Esophagus muscularis mucosa (tissue), 4 donors: ENCODE results near the gene TPM4. TPM values are rescaled to one million over a fixed set of nuclear protein-coding genes. Genes with fewer than 3 reads are reported as not detected.

ENCODE experiments used
- DNase-seq: peaks from one replicate; pipeline ENCODE4 v3.0.0-alpha.2; 2017; ENCODE audit errors: extremely low spot score
- H3K27ac ChIP-seq, 4 donors: fragments of 200-600 bp; sonication (generic); replicated peaks in 1 of 4; 1 replicate in 3 of 4; 2 replicates in 1 of 4; pipeline ENCODE4 v1.5.1; 2016 to 2019; ENCODE audit warnings: mild to moderate bottlenecking in 1 of 4
- H3K27me3 ChIP-seq, 4 donors: fragments of 200-600 bp; sonication (generic); one replicate each; pipeline versions ENCODE4 v1.5.1 to v1.6.0; 2016 to 2019
- H3K36me3 ChIP-seq, 4 donors: fragments of 200-600 bp; sonication (generic); one replicate each; pipeline ENCODE4 v1.5.1; 2016 to 2019
- H3K4me1 ChIP-seq, 4 donors: fragments of 200-600 bp; sonication (generic); one replicate each; pipeline ENCODE4 v1.5.1; 2016 to 2019
- H3K4me3 ChIP-seq, 4 donors: fragments of 200-600 bp; sonication (generic); 1 replicate in 2 of 4; 2 replicates in 2 of 4; pipeline ENCODE4 v1.5.1; 2016 to 2019; ENCODE audit warnings: mild to moderate bottlenecking in 4 of 4, moderate library complexity in 1 of 4
- H3K9me3 ChIP-seq, 4 donors: fragments of 200-600 bp; sonication (generic); 1 replicate in 3 of 4; 2 replicates in 1 of 4; pipeline ENCODE4 v1.5.1; 2016 to 2019
- EP300 ChIP-seq: sonication (generic); formaldehyde crosslinking; IDR thresholded peaks from one replicate; pipeline ENCODE4 v1.6.1; 2017; ENCODE audit warnings: antibody characterized with exemption
- POLR2A ChIP-seq: fragments of 450-650 bp; IDR thresholded peaks from one replicate; pipeline ENCODE4 v1.6.1; 2017; ENCODE audit warnings: antibody characterized with exemption, moderate library complexity, mild to moderate bottlenecking, low read depth
- POLR2AphosphoS5 ChIP-seq, 2 donors: sonication (generic); formaldehyde crosslinking; IDR thresholded peaks; one replicate each; pipeline ENCODE4 v1.6.1; 2017; ENCODE audit warnings: antibody characterized with exemption in 2 of 2
- whole genome bisulfite sequencing: methylation state at CpG from one replicate; pipeline ENCODE4 v1.1.5; 2018; 5-methylcytosine and 5-hydroxymethylcytosine counted together
- intact Hi-C: fragments of 100-400 bp; cut with DNase I; formaldehyde crosslinking; loops from one replicate; pipeline ENCODE4 v1.15.1; 2023
- total RNA-seq, 4 donors: library from RNA; depleted of rRNA; stranded (reverse); fragments of >200 nt; gene quantifications; one replicate each; pipeline versions ENCODE4 v1.1.0 to v1.2.1, GENCODE V29; 2016
- TF ChIP-seq, protein P1 (sequence below), 3 experiments: fragments of 200-600 bp in 2 of 3; fragments of 450-650 bp in 1 of 3; sonication (generic) in 2 of 3; IDR thresholded peaks; one replicate each; pipeline ENCODE4 v1.5.1; 2017 to 2019; ENCODE audit warnings: antibody characterized with exemption in 3 of 3, mild to moderate bottlenecking in 2 of 3, moderate library complexity in 1 of 3

TPM4 gene
- total RNA-seq, 4 donors from 2014 or later, result 378 to 445 (median 414) TPM

GRCh38 chr19:16051254-16052025, 24.9 kb upstream of the TPM4 start:
- Histone ChIP-seq H3K4me1 (no peaks in the 10 kb centered on the region), H3K27me3 (no peaks in the 10 kb centered on the region), H3K27ac (no peak overlapping the region), H3K36me3 (no peaks in the 10 kb centered on the region), H3K9me3 (no peaks in the 10 kb centered on the region), H3K4me3 (no peak overlapping the region)
- intact Hi-C loops, result no loop called here
- WGBS, result 48% methylated on average over 11 of the region's 11 CpGs
- no peak for DNase-seq
- no peak for TF ChIP-seq POLR2AphosphoS5 (IDR thresholded peaks at IDR 0.05)
- TF ChIP-seq, protein P1, sequence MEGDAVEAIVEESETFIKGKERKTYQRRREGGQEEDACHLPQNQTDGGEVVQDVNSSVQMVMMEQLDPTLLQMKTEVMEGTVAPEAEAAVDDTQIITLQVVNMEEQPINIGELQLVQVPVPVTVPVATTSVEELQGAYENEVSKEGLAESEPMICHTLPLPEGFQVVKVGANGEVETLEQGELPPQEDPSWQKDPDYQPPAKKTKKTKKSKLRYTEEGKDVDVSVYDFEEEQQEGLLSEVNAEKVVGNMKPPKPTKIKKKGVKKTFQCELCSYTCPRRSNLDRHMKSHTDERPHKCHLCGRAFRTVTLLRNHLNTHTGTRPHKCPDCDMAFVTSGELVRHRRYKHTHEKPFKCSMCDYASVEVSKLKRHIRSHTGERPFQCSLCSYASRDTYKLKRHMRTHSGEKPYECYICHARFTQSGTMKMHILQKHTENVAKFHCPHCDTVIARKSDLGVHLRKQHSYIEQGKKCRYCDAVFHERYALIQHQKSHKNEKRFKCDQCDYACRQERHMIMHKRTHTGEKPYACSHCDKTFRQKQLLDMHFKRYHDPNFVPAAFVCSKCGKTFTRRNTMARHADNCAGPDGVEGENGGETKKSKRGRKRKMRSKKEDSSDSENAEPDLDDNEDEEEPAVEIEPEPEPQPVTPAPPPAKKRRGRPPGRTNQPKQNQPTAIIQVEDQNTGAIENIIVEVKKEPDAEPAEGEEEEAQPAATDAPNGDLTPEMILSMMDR (IDR thresholded peaks at IDR 0.05), result peak in 1 of 3 experiments; percentile 22

- intact Hi-C loops, result no loop called here
- H3K27ac ChIP-seq, result no peak overlapping the region
Measured at GRCh38 chr19:16052353-16052752, 23.9 kb upstream of the TPM4 start.

DNA sequence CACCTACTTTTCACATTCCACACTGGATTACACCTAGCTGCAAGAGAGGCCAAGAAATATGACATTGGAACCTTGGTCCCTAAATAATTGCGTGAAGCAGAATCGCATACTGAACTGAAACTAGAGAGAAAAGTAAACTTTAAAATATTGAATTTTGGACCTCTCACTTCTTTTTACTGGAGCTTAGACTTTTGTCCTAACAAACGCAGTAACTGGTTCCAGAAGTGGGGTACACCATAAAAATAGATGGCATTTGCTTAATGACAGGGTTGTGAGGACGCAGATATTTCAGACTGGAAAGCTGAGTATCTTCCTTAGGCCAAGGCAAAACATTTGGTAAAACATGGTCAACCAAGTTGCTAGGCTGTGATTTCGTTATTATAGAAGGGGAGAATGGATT, 19.2 kb upstream of the TPM4 start:
- H3K36me3 ChIP-seq, result no peaks in the 10 kb centered on the region
- H3K4me1 ChIP-seq, result no peaks in the 10 kb centered on the region
- H3K27ac ChIP-seq, result no peak overlapping the region
- TF ChIP-seq EP300 (no peak), POLR2AphosphoS5 (IDR thresholded peaks at IDR 0.05) (no peak), POLR2A (no peak)
- TF ChIP-seq, protein P1 (IDR thresholded peaks at IDR 0.05), result no peak
- no peaks in the 10 kb centered on the region for H3K27me3 ChIP-seq
- intact Hi-C loops, result no loop called here
- 57% methylated on average over 5 of the region's 5 CpGs for WGBS
- no peak overlapping the region for H3K4me3 ChIP-seq
- H3K9me3 ChIP-seq, result peaks cover 0 to 11% (median 4%) of the 10 kb centered on the region in 4 donors
- DNase-seq, result no peak

More at GRCh38 chr19:16052353-16052752, 23.9 kb upstream of the TPM4 start:
- TF ChIP-seq EP300, result no peak
- TF ChIP-seq, protein P1 (IDR thresholded peaks at IDR 0.05), result no peak
- no peak for TF ChIP-seq POLR2A
- TF ChIP-seq POLR2AphosphoS5 (IDR thresholded peaks at IDR 0.05), result no peak
- WGBS, result 79% methylated on average over 7 of the region's 7 CpGs
- DNase-seq, result no peak
- no peak overlapping the region for H3K4me3 ChIP-seq
- no peaks in the 10 kb centered on the region for H3K4me1 ChIP-seq
- no peaks in the 10 kb centered on the region for H3K9me3 ChIP-seq
- no peaks in the 10 kb centered on the region for H3K27me3 ChIP-seq
- H3K36me3 ChIP-seq, result no peaks in the 10 kb centered on the region

- no peak overlapping the region for H3K4me3 ChIP-seq
- no peak for TF ChIP-seq POLR2AphosphoS5 (IDR thresholded peaks at IDR 0.05)
- TF ChIP-seq EP300, result no peak
- TF ChIP-seq, protein P1 (IDR thresholded peaks at IDR 0.05), result no peak
- no peak for TF ChIP-seq POLR2A
- no peaks in the 10 kb centered on the region for H3K27me3 ChIP-seq
- peaks cover 0 to 11% (median 4%) of the 10 kb centered on the region in 4 donors for H3K9me3 ChIP-seq
- intact Hi-C loops, result loop anchor here (5.0 kb wide), 1 partner anchor 52 kb away; the partner anchor contains the start of gene RAB8A
- no peak overlapping the region for H3K27ac ChIP-seq
- no peak for DNase-seq
- H3K36me3 ChIP-seq, result no peaks in the 10 kb centered on the region
- WGBS, result 55% methylated on average over 2 of the region's 2 CpGs
- peaks cover 0 to 20% (median 13%) of the 10 kb centered on the region in 4 donors for H3K4me1 ChIP-seq
Measured at GRCh38 chr19:16060294-16060693, 16.0 kb upstream of the TPM4 start.
